GM12878 (cell line): Measurements from ENCODE around the gene ZNF212. TPM values are rescaled to one million over a fixed set of nuclear protein-coding genes. Genes with fewer than 3 reads are reported as not detected.

Source experiments
- ATAC-seq: fragments of 200-7000 bp; cut with Tn5 transposase; 3 replicates; pipeline ENCODE4 v1.9.1; 2020; ENCODE audit warnings: mild to moderate bottlenecking, moderate library complexity
- BruUV-seq: library from RNA; stranded (reverse); fragments of 400-500 nt; replicated peaks from 2 replicates; lab custom pipeline; 2021; lab: Mats Ljungman, UMichigan
- CTCF ChIA-PET: fragments of 300-600 bp; sonication (Branson Sonifier 250); formaldehyde crosslinking; extraction: SDS; loops from one replicate; lab custom pipeline; 2021; ENCODE audit warnings: inconsistent platforms; lab: Yijun Ruan, JAX
- POLR2A ChIA-PET: fragments of 350-600 bp; formaldehyde crosslinking; extraction: SDS; loops from one replicate; lab custom pipeline; 2021; ENCODE audit warnings: inconsistent platforms; lab: Charles Lee
- RAD21 ChIA-PET: fragments of 300-600 bp; sonication (Branson Sonifier 250); formaldehyde crosslinking; loops from one replicate; lab custom pipeline; 2023; ENCODE audit warnings: antibody characterized with exemption; ENCODE audit not compliant: unreplicated experiment; lab: Charles Lee
- SMC1A ChIA-PET: fragments of 300-600 bp; sonication (Branson Sonifier 250); formaldehyde crosslinking; loops from one replicate; lab custom pipeline; 2023; ENCODE audit not compliant: unreplicated experiment, uncharacterized antibody; lab: Charles Lee
- DNase-seq: peaks from one replicate; pipeline ENCODE4 v3.0.0-alpha.2; 2011; ENCODE audit warnings: low read depth, low spot score
- FAIRE-seq: peaks from 3 replicates; lab custom pipeline; 2011; peaks lifted over from hg19 to GRCh38; lab: Jason Lieb, UNC
- H2AFZ ChIP-seq: 2 replicates; pipeline ENCODE4 v1.6.0; 2011; ENCODE audit warnings: low read depth, low read length, control low read depth; ENCODE audit not compliant: control insufficient read depth
- H3K27ac ChIP-seq: 2 replicates; pipeline ENCODE4 v1.5.1; 2011; ENCODE audit warnings: control low read depth; ENCODE audit not compliant: control insufficient read depth, insufficient read depth
- H3K27me3 ChIP-seq, 2 experiments: replicated peaks in 1 of 2; 2 replicates each; pipeline versions ENCODE4 v1.6.0 to v1.6.1; 2011; ENCODE audit warnings: low read length in 1 of 2; ENCODE audit not compliant: control insufficient read depth in 2 of 2, insufficient read depth in 2 of 2
- H3K36me3 ChIP-seq, 2 experiments: 2 replicates each; pipeline ENCODE4 v1.5.1; 2011; ENCODE audit warnings: low read length in 1 of 2; ENCODE audit not compliant: control insufficient read depth in 2 of 2, insufficient read depth in 2 of 2
- H3K4me1 ChIP-seq: 2 replicates; pipeline ENCODE4 v1.6.1; 2011; ENCODE audit warnings: mild to moderate bottlenecking, low read length, moderate library complexity, mixed read lengths; ENCODE audit not compliant: control insufficient read depth, insufficient read depth
- H3K4me2 ChIP-seq: 2 replicates; pipeline ENCODE4 v1.6.0; 2011; ENCODE audit warnings: control low read depth; ENCODE audit not compliant: control insufficient read depth, insufficient read depth
- H3K4me3 ChIP-seq: fragments of 200-600 bp; sonication (generic); 2 replicates; pipeline ENCODE4 v1.5.1; 2016
- H3K79me2 ChIP-seq: 2 replicates; pipeline ENCODE4 v1.6.0; 2011; ENCODE audit warnings: low read length; ENCODE audit not compliant: control insufficient read depth, insufficient read depth
- H3K9ac ChIP-seq: 2 replicates; pipeline ENCODE4 v1.8.0; 2011; ENCODE audit warnings: low read length, control low read depth, mixed read lengths; ENCODE audit not compliant: control insufficient read depth, insufficient read depth
- H3K9me3 ChIP-seq: replicated peaks from 3 replicates; pipeline ENCODE4 v1.5.1; 2011; ENCODE audit warnings: mild to moderate bottlenecking, low read length; ENCODE audit not compliant: control insufficient read depth, insufficient read depth
- H4K20me1 ChIP-seq: 2 replicates; pipeline ENCODE4 v1.6.0; 2011; ENCODE audit not compliant: control insufficient read depth, insufficient read depth
- BCL11A ChIP-seq: IDR thresholded peaks from 2 replicates; pipeline ENCODE4 v1.6.1; 2011; ENCODE audit warnings: low read depth, low read length
- NFYB ChIP-seq: IDR thresholded peaks from 2 replicates; pipeline ENCODE4 v1.6.1; 2011; ENCODE audit warnings: low read depth, mild to moderate bottlenecking, low read length, improper control_type of control experiment, moderate library complexity; ENCODE audit not compliant: insufficient read depth
- NR2C2 ChIP-seq: IDR thresholded peaks from 2 replicates; pipeline ENCODE4 v1.6.1; 2011; ENCODE audit warnings: borderline replicate concordance, low read depth; ENCODE audit not compliant: control insufficient read depth, insufficient read length
- POLR2A ChIP-seq: IDR thresholded peaks from 2 replicates; pipeline ENCODE4 v1.6.1; 2011; ENCODE audit warnings: low read depth, mild to moderate bottlenecking, low read length
- RELA ChIP-seq: fragments of 450-650 bp; IDR thresholded peaks from 2 replicates; pipeline ENCODE4 v1.8.0; 2014; ENCODE audit warnings: borderline replicate concordance; ENCODE audit not compliant: partially characterized antibody
- SRF ChIP-seq, 2 experiments: IDR thresholded peaks; 2 replicates each; pipeline ENCODE4 v1.6.1; 2011; ENCODE audit warnings: low read depth in 2 of 2, low read length in 2 of 2, mild to moderate bottlenecking in 1 of 2, moderate library complexity in 1 of 2
- WGBS: methylation state at CpG from one replicate; pipeline ENCODE4 v1.1.6; 2016; ENCODE audit warnings: low lambda C conversion rate; ENCODE audit not compliant: insufficient replicate concordance, insufficient coverage; ENCODE audit errors: missing lambda C conversion rate; 5-methylcytosine and 5-hydroxymethylcytosine counted together
- in situ Hi-C: fragments of 300-500 bp; cut with MboI; formaldehyde crosslinking; loops from 9 replicates; pipeline ENCODE4 v1.14.3; 2018; ENCODE audit warnings: mixed read lengths
- intact Hi-C: fragments of 100-400 bp; cut with micrococcal nuclease; formaldehyde crosslinking; loops from one replicate; pipeline ENCODE4 v1.14.2; 2022; ENCODE audit not compliant: unreplicated experiment
- polyA plus RNA-seq, 11 experiments: library from polyadenylated mRNA; depleted of rRNA in 4 of 11; unstranded in 6 of 11; stranded (reverse) in 5 of 11; fragments of >200 nt; fragmentation: Nextera tagmentation in 4 of 11; fragmentation: Illumina TruSeq in 1 of 11; extraction: Ambion mirVana in 4 of 11; extraction: Trizol in 1 of 11; gene quantifications; 1 replicate in 1 of 11; 2 replicates in 10 of 11; pipeline versions ENCODE4 v1.2.1 to v1.2.3, GENCODE V29; 2011 to 2016; ENCODE audit warnings: inconsistent platforms in 2 of 11, missing spikeins in 2 of 11, low read depth in 1 of 11
- total RNA-seq, 4 experiments: library from RNA; depleted of rRNA in 3 of 4; stranded (reverse); fragments of >200 nt in 3 of 4; fragmentation: Illumina TruSeq in 1 of 4; extraction: Trizol in 1 of 4; gene quantifications; 2 replicates each; pipeline versions ENCODE4 v1.2.1 to v1.2.3, GENCODE V29; 2013 to 2021

Gene ZNF212
- total and polyA plus RNA-seq, 10 of the 15 experiments (the other 5 are each of a cell fraction or from before 2014, with no cell fraction given): 1.2 to 11.6 (median 5.4) TPM

- no peaks in the 10 kb centered on the region for H3K79me2 ChIP-seq
- H3K4me2 ChIP-seq: no peak overlapping the region
- FAIRE-seq (no peak), DNase-seq (no peak), ATAC-seq (no peak)
- no peak overlapping the region for H3K9ac ChIP-seq
- peaks cover 8 to 15% of the 10 kb centered on the region in 2 experiments for H3K36me3 ChIP-seq
- WGBS: 98% methylated on average over 11 of the region's 11 CpGs
- in situ Hi-C loops: no loop called here
- BruUV-seq: no TSS peak
- H3K27ac ChIP-seq: no peak overlapping the region
- SMC1A ChIA-PET: no interaction called here
- TF ChIP-seq POLR2A (peak; percentile 51), RELA (no peak)
- TF ChIP-seq, all 136 proteins: peak for 1
- CTCF ChIA-PET: no interaction called here
- Histone ChIP-seq H2AFZ (no peak overlapping the region), H4K20me1 (no peaks in the 10 kb centered on the region), H3K4me3 (no peak overlapping the region), H3K27me3 (no peaks in the 10 kb centered on the region), H3K9me3 (no peaks in the 10 kb centered on the region), H3K4me1 (no peaks in the 10 kb centered on the region)
- POLR2A ChIA-PET: no interaction called here
- intact Hi-C loops: no loop called here
- RAD21 ChIA-PET: no interaction called here
Observed at GRCh38 chr7:149278396-149278795, 38.9 kb downstream of the ZNF212 start.

GRCh38 chr7:149279111-149279743 lies 39.8 kb downstream of the ZNF212 start:
- WGBS: 93% methylated on average over 16 of the region's 17 CpGs
- no peak for ATAC-seq

More at GRCh38 chr7:149279111-149279743, 39.8 kb downstream of the ZNF212 start:
- H3K9me3 ChIP-seq: no peaks in the 10 kb centered on the region
- H3K4me1 ChIP-seq: peaks cover 3% of the 10 kb centered on the region
- ChIA-PET CTCF (no interaction called here), POLR2A (no interaction called here), RAD21 (no interaction called here), SMC1A (no interaction called here)
- TF ChIP-seq SRF (IDR thresholded peaks at IDR 0.05; ENCODE audit: low read depth in 2 of 2, low read length in 2 of 2): no peak
- no peak for TF ChIP-seq BCL11A
- TF ChIP-seq POLR2A: no peak
- TF ChIP-seq NR2C2: no peak
- TF ChIP-seq NFYB: no peak
- H3K79me2 ChIP-seq: no peaks in the 10 kb centered on the region
- no peak overlapping the region for H3K27ac ChIP-seq
- no peak overlapping the region for H3K9ac ChIP-seq
- no peak overlapping the region for H2AFZ ChIP-seq
- DNase-seq (no peak), FAIRE-seq (no peak)
- H3K4me2 ChIP-seq: no peak overlapping the region
- no peaks in the 10 kb centered on the region for H4K20me1 ChIP-seq
- peaks cover 8 to 15% of the 10 kb centered on the region in 2 experiments for H3K36me3 ChIP-seq
- BruUV-seq: no TSS peak
- intact Hi-C loops: no loop called here
- H3K27me3 ChIP-seq: no peaks in the 10 kb centered on the region
- in situ Hi-C loops: no loop called here
- no peak overlapping the region for H3K4me3 ChIP-seq
